Epithelial cell of esophagus (primary cell): ENCODE data around the gene UBE2V1.
"Not testable (repeated sequence)": the region's sequence is repeated elsewhere in the genome, so short reads cannot be mapped to it uniquely, and the experiment has no call there.

Experiments used
- DNase-seq: peaks from one replicate; pipeline ENCODE4 v3.0.0; 2010; ENCODE audit warnings: low read depth
- H3K4me3 ChIP-seq: 2 replicates; pipeline ENCODE4 v1.5.1; 2011; ENCODE audit warnings: mild to moderate bottlenecking, low read length, control low read depth
- CTCF ChIP-seq: IDR thresholded peaks from 2 replicates; pipeline ENCODE4 v1.5.1; 2011; ENCODE audit warnings: low read depth, mild to moderate bottlenecking, low read length, control low read depth, inconsistent platforms; ENCODE audit not compliant: insufficient read depth; ENCODE audit errors: missing control alignments

UBE2V1 gene

GRCh38 chr20:50111829-50112495 is 988 bp downstream of the UBE2V1 start:
- no peak for DNase-seq
- no peak for TF ChIP-seq CTCF
- peak overlapping the region; percentile 95 for H3K4me3 ChIP-seq

- DNase-seq = peak; percentile 84
- peak overlapping the region; percentile 95 for H3K4me3 ChIP-seq
- no peak for TF ChIP-seq CTCF
Measured at GRCh38 chr20:50111120-50111828, 1.7 kb downstream of the UBE2V1 start.

- H3K4me3 ChIP-seq = no peak overlapping the region
- TF ChIP-seq CTCF = no peak
- DNase-seq = peak; percentile 78
Measured at GRCh38 chr20:50110141-50111047, 2.6 kb downstream of the UBE2V1 start.

GRCh38 chr20:50108556-50109235 is 4.3 kb downstream of the UBE2V1 start:
- DNase-seq = no peak
- no peak for TF ChIP-seq CTCF
- no peak overlapping the region for H3K4me3 ChIP-seq

GRCh38 chr20:50107796-50108331 is 5.1 kb downstream of the UBE2V1 start:
- no peak for DNase-seq
- no peak for TF ChIP-seq CTCF
- no peak overlapping the region for H3K4me3 ChIP-seq

- no peak overlapping the region for H3K4me3 ChIP-seq
- no peak for TF ChIP-seq CTCF
- DNase-seq = no peak
Measured at GRCh38 chr20:50107086-50107660, 5.8 kb downstream of the UBE2V1 start.

GRCh38 chr20:50106669-50107068 is 6.3 kb downstream of the UBE2V1 start:
- not testable (repeated sequence) for DNase-seq, H3K4me3 ChIP-seq

- peak; percentile 93 for DNase-seq
- H3K4me3 ChIP-seq = not testable (repeated sequence)
Measured at GRCh38 chr20:50103464-50104107, 9.4 kb downstream of the UBE2V1 start.

- DNase-seq, H3K4me3 ChIP-seq: not testable (repeated sequence)
Measured at GRCh38 chr20:50102551-50102950, 10.4 kb downstream of the UBE2V1 start.
